Endothelial cell of umbilical vein (primary cell): Measurements from ENCODE around the gene SUMO2. TPM values are rescaled to one million over a fixed set of nuclear protein-coding genes. Genes with fewer than 3 reads are reported as not detected.

ENCODE experiments used
- BruUV-seq: library from RNA; stranded (reverse); fragments of 400-500 nt; replicated peaks from 2 replicates; lab custom pipeline; 2021; lab: Mats Ljungman, UMichigan
- CTCF ChIA-PET: fragments of 300-600, 350-600 bp; sonication (Branson Sonifier 250); formaldehyde crosslinking; loops from one replicate; lab custom pipeline; 2021; ENCODE audit warnings: antibody characterized with exemption, inconsistent platforms; lab: Charles Lee
- POLR2A ChIA-PET: fragments of 300-600, 350-600 bp; sonication (Branson Sonifier 250); formaldehyde crosslinking; loops from one replicate; lab custom pipeline; 2021; ENCODE audit warnings: antibody characterized with exemption, inconsistent platforms; lab: Charles Lee
- DNase-seq: peaks from one replicate; pipeline ENCODE4 v3.0.0-alpha.2; 2011; ENCODE audit warnings: low read depth, low spot score
- FAIRE-seq: peaks from 2 replicates; lab custom pipeline; 2011; peaks lifted over from hg19 to GRCh38; lab: Jason Lieb, UNC
- H2AFZ ChIP-seq: 2 replicates; pipeline ENCODE4 v1.6.0; 2012; ENCODE audit warnings: low read depth, low read length, control low read depth, inconsistent platforms
- H3K27ac ChIP-seq: 2 replicates; pipeline ENCODE4 v1.5.1; 2011; ENCODE audit warnings: low read depth, mild to moderate bottlenecking, control low read depth, low read length, moderate library complexity; ENCODE audit not compliant: insufficient read depth
- H3K27me3 ChIP-seq, 2 experiments: 2 replicates each; pipeline versions ENCODE4 v1.6.0 to v1.6.1; 2011; ENCODE audit warnings: low read length in 2 of 2, mixed read lengths in 1 of 2; ENCODE audit not compliant: control insufficient read depth in 2 of 2, insufficient read depth in 2 of 2
- H3K36me3 ChIP-seq, 2 experiments: 2 replicates in 1 of 2; 3 replicates in 1 of 2; pipeline ENCODE4 v1.5.1; 2011; ENCODE audit warnings: low read length in 2 of 2, mild to moderate bottlenecking in 1 of 2, moderate library complexity in 1 of 2; ENCODE audit not compliant: control insufficient read depth in 2 of 2, insufficient read depth in 2 of 2; ENCODE audit errors: extremely low read depth in 1 of 2
- H3K4me1 ChIP-seq: 3 replicates; pipeline ENCODE4 v1.5.1; 2011; ENCODE audit warnings: mild to moderate bottlenecking, low read length; ENCODE audit not compliant: control insufficient read depth, insufficient read depth; ENCODE audit errors: extremely low read depth
- H3K4me2 ChIP-seq: 2 replicates; pipeline ENCODE4 v1.6.1; 2011; ENCODE audit warnings: low read length, control low read depth, mixed read lengths; ENCODE audit not compliant: insufficient read depth
- H3K4me3 ChIP-seq, 3 experiments: fragments of 200-600 bp in 1 of 3; sonication (generic), shearing (Covaris generic) in 1 of 3; replicated peaks in 1 of 3; 2 replicates each; pipeline ENCODE4 v1.5.1; 2011 to 2016; ENCODE audit warnings: control low read depth in 3 of 3, low read length in 3 of 3, mild to moderate bottlenecking in 2 of 3, inconsistent platforms in 1 of 3, low read depth in 1 of 3, moderate library complexity in 1 of 3; ENCODE audit not compliant: insufficient read depth in 1 of 3
- H3K79me2 ChIP-seq: 2 replicates; pipeline ENCODE4 v1.6.0; 2012; ENCODE audit warnings: low read length, inconsistent platforms; ENCODE audit not compliant: control insufficient read depth, insufficient read depth
- H3K9ac ChIP-seq: replicated peaks from 2 replicates; pipeline ENCODE3; 2011; ENCODE audit warnings: low read length, control low read depth; ENCODE audit not compliant: insufficient read depth; ENCODE audit errors: extremely low read depth
- H3K9me1 ChIP-seq: replicated peaks from 3 replicates; pipeline ENCODE4 v1.6.0; 2011; ENCODE audit warnings: mild to moderate bottlenecking, low read length; ENCODE audit not compliant: control insufficient read depth, insufficient read depth; ENCODE audit errors: extremely low read depth
- H3K9me3 ChIP-seq: replicated peaks from 2 replicates; pipeline ENCODE4 v1.5.1; 2012; ENCODE audit warnings: low read length, inconsistent platforms; ENCODE audit not compliant: control insufficient read depth, insufficient read depth
- H4K20me1 ChIP-seq: replicated peaks from 2 replicates; pipeline ENCODE3; 2011; ENCODE audit warnings: mild to moderate bottlenecking, low read length; ENCODE audit not compliant: control insufficient read depth, insufficient read depth; ENCODE audit errors: extremely low read depth
- EZH2 ChIP-seq: IDR thresholded peaks from 2 replicates; pipeline ENCODE4 v1.6.1; 2012; ENCODE audit warnings: borderline replicate concordance, low read depth, mild to moderate bottlenecking, moderate library complexity, low read length, inconsistent platforms; ENCODE audit not compliant: severe bottlenecking
- FOS ChIP-seq: IDR thresholded peaks from 2 replicates; pipeline ENCODE4 v1.6.1; 2011; ENCODE audit warnings: mild to moderate bottlenecking, low read length, moderate library complexity, borderline replicate concordance; ENCODE audit not compliant: insufficient read depth
- GATA2 ChIP-seq: IDR thresholded peaks from 2 replicates; pipeline ENCODE4 v1.7.0; 2011; ENCODE audit warnings: low read depth, mild to moderate bottlenecking, moderate library complexity, mixed read lengths, low read length; ENCODE audit not compliant: insufficient read length, insufficient read depth
- JUN ChIP-seq: IDR thresholded peaks from 2 replicates; pipeline ENCODE4 v1.6.1; 2011; ENCODE audit warnings: borderline replicate concordance, low read depth; ENCODE audit not compliant: insufficient read length, insufficient read depth
- MAX ChIP-seq: IDR thresholded peaks from 2 replicates; pipeline ENCODE4 v1.6.1; 2011; ENCODE audit not compliant: insufficient read depth, insufficient read length
- MYC ChIP-seq: IDR thresholded peaks from one replicate; pipeline ENCODE4 v1.6.1; 2011; ENCODE audit warnings: mild to moderate bottlenecking, low read depth, low read length
- POLR2A ChIP-seq: IDR thresholded peaks from 2 replicates; pipeline ENCODE4 v1.6.1; 2012; ENCODE audit warnings: low read depth, mild to moderate bottlenecking, control low read depth, low read length
- POLR2AphosphoS5 ChIP-seq: IDR thresholded peaks from 2 replicates; pipeline ENCODE4 v1.6.1; 2012; ENCODE audit warnings: low read depth, mild to moderate bottlenecking, control low read depth, low read length, moderate library complexity; ENCODE audit not compliant: insufficient read depth
- dilution Hi-C: fragments of 300-500 bp; cut with MboI; formaldehyde crosslinking; loops from one replicate; pipeline ENCODE4 v1.15.0; 2019; ENCODE audit warnings: low sequenced_read_pairs; ENCODE audit not compliant: extremely low pct_ligation_motif_present
- intact Hi-C: fragments of 100-400 bp; cut with micrococcal nuclease; formaldehyde crosslinking; loops from one replicate; pipeline ENCODE4 v1.10.0; 2022
- polyA plus RNA-seq, 4 experiments: library from polyadenylated mRNA; depleted of rRNA in 3 of 4; stranded (reverse) in 3 of 4; unstranded in 1 of 4; fragments of >200 nt; gene quantifications; 2 replicates each; pipeline versions ENCODE4 v1.2.1 to v1.2.3, GENCODE V29; 2011 to 2012; ENCODE audit warnings: missing spikeins in 1 of 4
- total RNA-seq: library from RNA; stranded (reverse); gene quantifications from 2 replicates; pipeline ENCODE4 v1.2.3, GENCODE V29; 2021
- TF ChIP-seq, protein P1 (sequence below), 2 donors: IDR thresholded peaks; 1 replicate in 1 of 2; 2 replicates in 1 of 2; pipeline ENCODE4 v1.5.1; 2011; ENCODE audit warnings: low read length in 2 of 2, mild to moderate bottlenecking in 2 of 2, moderate library complexity in 2 of 2, control low read depth in 1 of 2, inconsistent platforms in 1 of 2, low read depth in 1 of 2; ENCODE audit not compliant: insufficient read depth in 1 of 2; ENCODE audit errors: extremely low read depth in 1 of 2

The SUMO2 gene
- total and polyA plus RNA-seq, 2 donors (not counting 3 experiments of a cell fraction or from before 2014, with no cell fraction given) = 75.6 to 437 TPM

DNA sequence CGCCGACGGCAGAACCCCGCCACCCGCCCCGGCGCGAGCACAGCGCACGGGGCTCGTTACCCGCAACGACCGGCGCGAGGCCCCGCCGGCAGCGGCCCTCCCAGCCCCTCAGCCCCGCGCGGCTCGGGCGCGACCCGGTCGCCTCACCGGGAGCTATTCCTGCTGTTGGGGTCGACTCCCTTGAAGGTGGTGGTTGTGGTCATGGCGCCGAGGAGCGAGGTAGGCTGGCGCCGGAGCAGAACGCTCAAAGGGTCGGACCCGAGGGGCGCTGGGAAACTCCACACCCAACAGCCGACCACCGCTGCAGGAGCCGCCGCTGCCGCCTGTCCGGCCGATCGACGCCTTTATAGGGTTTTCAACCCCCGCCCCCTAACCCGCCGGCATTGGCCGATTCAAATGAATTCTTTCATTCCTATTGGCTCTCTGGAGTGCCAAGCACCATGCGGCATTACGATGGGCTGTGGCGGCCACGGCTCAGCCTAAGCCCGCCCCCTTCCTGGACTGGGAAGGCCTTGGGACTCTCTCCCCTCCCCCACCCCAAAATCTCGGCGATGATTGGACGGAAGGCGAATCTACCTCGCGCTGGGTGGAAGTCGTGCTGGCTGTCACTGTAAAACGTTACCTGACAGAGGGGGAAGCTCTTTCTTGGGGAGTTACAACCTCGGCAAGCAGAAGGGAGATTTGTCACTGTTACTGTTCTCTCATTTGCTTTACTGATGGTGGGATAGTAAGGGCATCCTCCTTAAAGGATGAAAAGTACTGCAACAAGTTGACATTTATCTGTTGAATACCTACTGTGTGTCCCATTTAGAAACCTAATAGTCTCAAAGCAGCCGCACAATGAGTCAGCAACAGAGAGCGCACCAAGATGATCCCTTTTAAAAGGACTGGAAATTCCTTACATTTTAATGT is 28.3 kb downstream of the SUMO2 start, which contains the start of gene JPT1:
TSS of gene JPT1 (minus strand) at position 318 of the 912 bp plus-strand sequence. CDS start at position 203, 115 bp downstream.
- intact Hi-C loops = loop anchor here (1.0 kb wide), 4 partner anchors 23 to 51 kb away; partner anchors contain the start of genes NT5C and NUP85
- no TSS peak for BruUV-seq

DNA sequence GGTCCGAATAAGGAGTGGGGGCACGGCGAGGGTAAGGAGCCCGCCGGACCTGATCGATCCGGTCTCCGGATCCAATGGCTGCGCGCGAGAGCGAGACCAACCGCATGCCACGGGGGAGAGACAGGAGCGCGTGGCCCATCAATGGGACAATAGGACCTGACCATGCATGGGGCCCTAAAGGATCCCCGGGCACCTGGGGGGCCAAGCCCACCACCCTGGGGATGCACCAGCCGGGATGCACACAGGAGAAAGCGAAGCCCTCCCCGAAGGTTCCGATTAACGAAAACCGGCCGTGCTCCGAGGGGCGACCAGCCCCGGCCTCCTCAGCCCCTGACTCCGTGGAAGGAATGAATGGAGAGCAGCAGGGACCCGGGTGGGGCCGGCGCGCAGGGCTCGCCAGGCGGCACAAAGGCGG is 29.0 kb downstream of the SUMO2 start:
- FAIRE-seq = no peak
- Histone ChIP-seq H3K79me2 (peaks cover 54% of the 10 kb centered on the region), H3K4me1 (peaks cover 21% of the 10 kb centered on the region), H3K36me3 (peaks cover 0 to under 1% of the 10 kb centered on the region in 2 experiments), H3K9ac (peak overlapping the region; percentile 75), H3K4me2 (peak overlapping the region; percentile 19), H3K27me3 (no peaks in the 10 kb centered on the region), H3K27ac (peak overlapping the region; percentile 60), H3K9me1 (no peaks in the 10 kb centered on the region), H4K20me1 (no peaks in the 10 kb centered on the region), H2AFZ (no peak overlapping the region), H3K9me3 (no peaks in the 10 kb centered on the region), H3K4me3 (peak overlapping the region; percentile 57 to 83 (median 62))
- DNase-seq = peak; percentile 29
- ChIA-PET POLR2A (interaction anchor here (0.6 to 1.5 kb wide), 4 partner anchors 11 to 258 kb away, joined by 3 to 5 read pairs (median 4); no protein-coding TSS in a partner anchor), CTCF (no interaction called here)
- BruUV-seq = no TSS peak
- intact Hi-C loops (loop anchor here (1.0 kb wide), 4 partner anchors 22 to 52 kb away; partner anchors contain the start of genes NT5C and NUP85), dilution Hi-C loops (no loop called here)
- no peak for TF ChIP-seq POLR2A
- TF ChIP-seq EZH2 = no peak
- no peak for TF ChIP-seq MYC
- no peak for TF ChIP-seq FOS
- TF ChIP-seq POLR2AphosphoS5 = no peak
- TF ChIP-seq, protein P1, sequence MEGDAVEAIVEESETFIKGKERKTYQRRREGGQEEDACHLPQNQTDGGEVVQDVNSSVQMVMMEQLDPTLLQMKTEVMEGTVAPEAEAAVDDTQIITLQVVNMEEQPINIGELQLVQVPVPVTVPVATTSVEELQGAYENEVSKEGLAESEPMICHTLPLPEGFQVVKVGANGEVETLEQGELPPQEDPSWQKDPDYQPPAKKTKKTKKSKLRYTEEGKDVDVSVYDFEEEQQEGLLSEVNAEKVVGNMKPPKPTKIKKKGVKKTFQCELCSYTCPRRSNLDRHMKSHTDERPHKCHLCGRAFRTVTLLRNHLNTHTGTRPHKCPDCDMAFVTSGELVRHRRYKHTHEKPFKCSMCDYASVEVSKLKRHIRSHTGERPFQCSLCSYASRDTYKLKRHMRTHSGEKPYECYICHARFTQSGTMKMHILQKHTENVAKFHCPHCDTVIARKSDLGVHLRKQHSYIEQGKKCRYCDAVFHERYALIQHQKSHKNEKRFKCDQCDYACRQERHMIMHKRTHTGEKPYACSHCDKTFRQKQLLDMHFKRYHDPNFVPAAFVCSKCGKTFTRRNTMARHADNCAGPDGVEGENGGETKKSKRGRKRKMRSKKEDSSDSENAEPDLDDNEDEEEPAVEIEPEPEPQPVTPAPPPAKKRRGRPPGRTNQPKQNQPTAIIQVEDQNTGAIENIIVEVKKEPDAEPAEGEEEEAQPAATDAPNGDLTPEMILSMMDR (IDR thresholded peaks at IDR 0.05; ENCODE audit: extremely low read depth in 1 of 2, insufficient read depth in 1 of 2, low read depth in 1 of 2, low read length in 2 of 2) = no peak
- TF ChIP-seq GATA2 = no peak
- TF ChIP-seq JUN = no peak
- TF ChIP-seq MAX = no peak

More for the DNA sequence above, 28.3 kb downstream of the SUMO2 start, which contains the start of gene JPT1:
- ChIA-PET CTCF (interaction anchor here (0.8 to 3.1 kb wide), 3 partner anchors 23 to 47 kb away, joined by 3 to 8 read pairs (median 3); partner anchors contain the start of gene NT5C), POLR2A (interaction anchor here (0.6 to 1.5 kb wide), 6 partner anchors 12 to 258 kb away, joined by 3 to 5 read pairs (median 4); no protein-coding TSS in a partner anchor)
- no peaks in the 10 kb centered on the region for H3K9me1 ChIP-seq
- no peaks in the 10 kb centered on the region for H4K20me1 ChIP-seq
- no peaks in the 10 kb centered on the region for H3K36me3 ChIP-seq
- H3K4me2 ChIP-seq = peak within 1 kb of the TSS; percentile 77
- H3K27me3 ChIP-seq = no peaks in the 10 kb centered on the region
- DNase-seq = peak; percentile 99
- H3K9ac ChIP-seq = peak within 1 kb of the TSS; percentile 75
- TF ChIP-seq POLR2AphosphoS5 (peak; percentile 100), JUN (no peak), MYC (peak; percentile 46), POLR2A (peak; percentile 100)
- peak; percentile 95 for FAIRE-seq
- peak within 1 kb of the TSS; percentile 87 for H2AFZ ChIP-seq
- no peaks in the 10 kb centered on the region for H3K9me3 ChIP-seq
- peaks cover 27% of the 10 kb centered on the region for H3K4me1 ChIP-seq
- H3K4me3 ChIP-seq = peak within 1 kb of the TSS; percentile 57 to 83 (median 62)
- dilution Hi-C loops = no loop called here
- H3K27ac ChIP-seq = peak within 1 kb of the TSS; percentile 60
- H3K79me2 ChIP-seq = peaks cover 48% of the 10 kb centered on the region
